ENCODE data around the gene PDE4D.

Gene PDE4D

GRCh38 chr5:59035681-59036080, 857.8 kb downstream of the PDE4D start:
- DNase-seq (ENCODE audit: low read depth in 2 of 3, low spot score in 2 of 3), result no peak

- DNase-seq (ENCODE audit: low read depth in 2 of 3, low spot score in 2 of 3), result no peak
These were observed 858.9 kb downstream of the PDE4D start for GRCh38 chr5:59034498-59035186.

- DNase-seq (ENCODE audit: low read depth in 2 of 3, low spot score in 2 of 3), result no peak
These were observed 866.2 kb downstream of the PDE4D start for GRCh38 chr5:59027145-59027907.

- DNase-seq (ENCODE audit: low read depth in 2 of 3, low spot score in 2 of 3), result no peak
These were observed 867.8 kb downstream of the PDE4D start for GRCh38 chr5:59025734-59026133.

GRCh38 chr5:59021837-59022514, 871.5 kb downstream of the PDE4D start:
- no peak for DNase-seq (ENCODE audit: low read depth in 2 of 3, low spot score in 2 of 3)

GRCh38 chr5:59021286-59021673, 872.2 kb downstream of the PDE4D start:
- DNase-seq (ENCODE audit: low read depth in 2 of 3, low spot score in 2 of 3), result no peak

- no peak for DNase-seq (ENCODE audit: low read depth in 2 of 3, low spot score in 2 of 3)
These were observed 872.8 kb downstream of the PDE4D start for GRCh38 chr5:59020611-59021285.

GRCh38 chr5:59019078-59019477, 874.4 kb downstream of the PDE4D start:
- DNase-seq (ENCODE audit: low read depth in 2 of 3, low spot score in 2 of 3), result no peak

GRCh38 chr5:59016925-59017324, 876.6 kb downstream of the PDE4D start:
- DNase-seq (ENCODE audit: low read depth in 2 of 3, low spot score in 2 of 3), result no peak

- DNase-seq (ENCODE audit: low read depth in 2 of 3, low spot score in 2 of 3), result no peak
These were observed 884.6 kb downstream of the PDE4D start for GRCh38 chr5:59008816-59009473.

- no peak for DNase-seq (ENCODE audit: low read depth in 2 of 3, low spot score in 2 of 3)
These were observed 886.0 kb downstream of the PDE4D start for GRCh38 chr5:59007460-59008063.

- DNase-seq (ENCODE audit: low read depth in 2 of 3, low spot score in 2 of 3), result no peak
These were observed 887.4 kb downstream of the PDE4D start for GRCh38 chr5:59005934-59006701.

- DNase-seq (ENCODE audit: low read depth in 2 of 3, low spot score in 2 of 3), result no peak
These were observed 889.9 kb downstream of the PDE4D start for GRCh38 chr5:59003641-59004040.

- DNase-seq (ENCODE audit: low read depth in 2 of 3, low spot score in 2 of 3), result no peak
These were observed 890.4 kb downstream of the PDE4D start for GRCh38 chr5:59003124-59003523.

GRCh38 chr5:59002162-59002825, 891.2 kb downstream of the PDE4D start:
- DNase-seq (ENCODE audit: low read depth in 2 of 3, low spot score in 2 of 3), result no peak

- no peak for DNase-seq (ENCODE audit: low read depth in 2 of 3, low spot score in 2 of 3)
These were observed 891.8 kb downstream of the PDE4D start for GRCh38 chr5:59001716-59002115.

- no peak for DNase-seq (ENCODE audit: low read depth in 2 of 3, low spot score in 2 of 3)
These were observed 892.4 kb downstream of the PDE4D start for GRCh38 chr5:59001154-59001553.

- no peak for DNase-seq (ENCODE audit: low read depth in 2 of 3, low spot score in 2 of 3)
These were observed 893.3 kb downstream of the PDE4D start for GRCh38 chr5:59000211-59000610.

GRCh38 chr5:58999804-59000203, 893.7 kb downstream of the PDE4D start:
- no peak for DNase-seq (ENCODE audit: low read depth in 2 of 3, low spot score in 2 of 3)
